ENCODE data around the gene SLC25A42. TPM values are rescaled to one million over a fixed set of nuclear protein-coding genes. Genes with fewer than 3 reads are reported as not detected.

SLC25A42 gene
- total RNA-seq, 4 donors from 2014 or later: 2.9 to 25.7 (median 5.9) TPM

- Histone ChIP-seq H3K27me3 (no peaks in the 10 kb centered on the region), H3K4me3 (no peak overlapping the region), H3K4me1 (no peaks in the 10 kb centered on the region), H3K9me3 (no peaks in the 10 kb centered on the region), H3K36me3 (no peaks in the 10 kb centered on the region), H3K27ac (no peak overlapping the region)
- TF ChIP-seq POLR2A (IDR thresholded peaks at IDR 0.05) (no peak), CTCF (IDR thresholded peaks at IDR 0.05) (no peak)
- intact Hi-C loops (cut with DNase I; ENCODE audit: low total_unique reads): no loop called here
- no peak for DNase-seq
These were observed 13.7 kb upstream of the SLC25A42 start for GRCh38 chr19:19050104-19050503.

DNA sequence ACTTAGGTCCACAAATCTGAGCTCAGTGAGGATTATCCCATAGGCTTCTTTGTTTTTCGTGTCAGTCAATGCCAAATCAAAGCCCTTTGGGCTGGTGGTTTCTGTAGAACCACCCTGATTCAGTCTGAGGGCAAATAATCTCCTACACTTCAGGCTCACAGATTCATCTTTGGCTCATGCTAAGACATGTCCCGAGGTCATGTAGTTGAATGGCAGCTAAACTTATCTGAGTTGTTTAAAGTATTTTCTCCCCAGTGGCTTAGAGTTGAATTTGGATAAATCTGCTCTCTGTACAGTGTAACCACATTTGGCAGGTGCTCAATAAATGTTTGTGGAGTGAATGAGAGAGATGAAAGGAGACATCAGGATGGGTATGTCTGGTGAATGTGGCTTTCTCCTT is 13.1 kb upstream of the SLC25A42 start:
- Histone ChIP-seq H3K27me3 (no peaks in the 10 kb centered on the region), H3K4me1 (no peaks in the 10 kb centered on the region), H3K4me3 (no peak overlapping the region), H3K9me3 (no peaks in the 10 kb centered on the region), H3K36me3 (no peaks in the 10 kb centered on the region), H3K27ac (no peak overlapping the region)
- TF ChIP-seq CTCF (IDR thresholded peaks at IDR 0.05) (no peak), POLR2A (IDR thresholded peaks at IDR 0.05) (no peak)
- intact Hi-C loops (cut with DNase I; ENCODE audit: low total_unique reads): no loop called here
- no peak for DNase-seq

DNA sequence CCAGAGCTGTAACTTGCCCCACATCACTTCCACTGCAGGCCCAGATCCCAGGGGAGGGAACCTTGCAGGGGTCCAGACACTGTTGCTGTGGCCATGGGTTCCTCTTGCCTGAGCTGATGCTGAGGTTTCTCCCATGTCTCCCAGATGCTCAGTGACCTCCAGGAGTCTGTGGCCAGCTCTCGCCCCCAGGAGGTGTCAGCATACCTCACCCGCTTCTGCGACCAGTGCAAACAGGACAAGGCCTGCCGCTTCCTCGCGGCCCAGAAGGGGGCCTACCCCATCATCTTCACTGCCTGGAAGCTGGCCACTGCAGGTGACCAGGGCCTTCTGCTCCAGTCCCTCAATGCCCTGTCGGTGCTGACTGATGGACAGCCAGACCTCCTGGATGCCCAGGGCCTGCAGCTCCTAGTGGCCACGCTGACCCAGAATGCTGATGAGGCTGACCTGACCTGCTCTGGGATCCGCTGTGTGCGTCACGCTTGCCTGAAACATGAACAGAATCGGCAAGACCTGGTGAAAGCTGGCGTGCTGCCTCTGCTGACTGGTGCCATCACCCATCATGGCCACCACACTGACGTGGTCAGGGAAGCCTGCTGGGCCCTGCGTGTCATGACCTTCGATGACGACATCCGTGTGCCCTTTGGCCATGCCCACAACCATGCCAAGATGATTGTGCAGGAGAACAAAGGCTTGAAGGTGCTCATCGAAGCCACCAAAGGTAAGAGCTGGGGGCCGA is 12.1 kb upstream of the SLC25A42 start:
- Histone ChIP-seq H3K27me3 (no peaks in the 10 kb centered on the region), H3K4me3 (no peak overlapping the region), H3K36me3 (no peaks in the 10 kb centered on the region), H3K4me1 (no peaks in the 10 kb centered on the region), H3K27ac (no peak overlapping the region), H3K9me3 (no peaks in the 10 kb centered on the region)
- no peak for DNase-seq
- no peak for TF ChIP-seq POLR2A (IDR thresholded peaks at IDR 0.05)
- no peak for TF ChIP-seq CTCF (IDR thresholded peaks at IDR 0.05)
- intact Hi-C loops (cut with DNase I; ENCODE audit: low total_unique reads): no loop called here

- intact Hi-C loops (cut with DNase I; ENCODE audit: low total_unique reads): no loop called here
- H3K36me3 ChIP-seq: no peaks in the 10 kb centered on the region
- no peak overlapping the region for H3K27ac ChIP-seq
- no peaks in the 10 kb centered on the region for H3K9me3 ChIP-seq
- TF ChIP-seq POLR2A (IDR thresholded peaks at IDR 0.05) (no peak), CTCF (IDR thresholded peaks at IDR 0.05) (no peak)
- no peak overlapping the region for H3K4me3 ChIP-seq
- no peak for DNase-seq
- no peaks in the 10 kb centered on the region for H3K27me3 ChIP-seq
- H3K4me1 ChIP-seq: no peaks in the 10 kb centered on the region
These were observed 10.9 kb upstream of the SLC25A42 start for GRCh38 chr19:19052921-19053320.

DNA sequence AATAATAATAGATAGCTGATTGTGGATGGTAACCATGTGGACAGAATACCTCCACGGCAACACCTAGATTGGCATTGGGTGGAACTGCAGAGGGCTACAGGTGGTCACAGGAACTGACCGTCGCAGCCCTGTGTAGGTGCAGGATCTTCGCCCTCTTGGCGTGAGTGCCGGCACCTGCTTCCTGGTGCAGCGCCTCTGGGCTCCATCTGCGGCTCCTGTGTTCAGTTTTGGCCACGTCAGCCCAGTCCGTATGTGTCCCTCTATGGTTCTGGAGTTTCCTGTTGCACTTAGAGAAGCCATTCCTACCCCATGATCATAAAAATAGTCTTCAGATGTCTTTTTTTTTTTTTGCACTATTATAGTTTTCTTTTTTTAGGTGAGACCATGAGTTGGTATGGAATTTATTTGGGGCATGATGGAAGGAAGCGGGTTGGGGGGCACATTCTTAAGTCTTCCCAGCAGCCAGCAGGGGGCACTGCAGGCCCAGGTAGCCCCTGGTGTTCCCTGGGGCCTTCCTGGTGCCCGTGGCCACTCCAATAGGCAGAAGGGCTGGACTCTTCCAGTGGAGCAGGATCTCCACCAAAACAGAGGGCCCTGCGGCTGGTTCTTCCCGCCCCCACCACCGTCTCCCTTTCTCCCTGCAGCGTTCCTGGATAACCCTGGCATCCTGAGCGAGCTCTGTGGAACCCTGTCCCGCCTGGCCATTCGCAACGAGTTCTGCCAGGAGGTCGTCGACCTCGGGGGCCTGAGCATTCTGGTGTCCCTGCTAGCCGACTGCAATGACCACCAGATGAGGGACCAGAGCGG is 10.1 kb upstream of the SLC25A42 start:
- Histone ChIP-seq H3K9me3 (no peaks in the 10 kb centered on the region), H3K27ac (no peak overlapping the region), H3K27me3 (no peaks in the 10 kb centered on the region), H3K4me3 (no peak overlapping the region), H3K4me1 (no peaks in the 10 kb centered on the region), H3K36me3 (no peaks in the 10 kb centered on the region)
- intact Hi-C loops (cut with DNase I; ENCODE audit: low total_unique reads): no loop called here
- DNase-seq: peak; percentile 61 to 62
- TF ChIP-seq POLR2A (IDR thresholded peaks at IDR 0.05) (no peak), CTCF (IDR thresholded peaks at IDR 0.05) (peak; percentile 63 to 74 (median 66))

Data from uterus (tissue), 4 donors.